Inferior parietal cortex (tissue), 1 donor: Measurements from ENCODE around the gene SEZ6.

Experiments
- DNase-seq: peaks from one replicate; pipeline ENCODE4 v3.0.0-alpha.2; 2016; ENCODE audit errors: extremely low spot score

SEZ6 gene

GRCh38 chr17:28956112-28956511 lies 49.7 kb downstream of the SEZ6 start:
- no peak for DNase-seq

- no peak for DNase-seq
These were observed 50.4 kb downstream of the SEZ6 start for GRCh38 chr17:28955408-28955807.

DNA sequence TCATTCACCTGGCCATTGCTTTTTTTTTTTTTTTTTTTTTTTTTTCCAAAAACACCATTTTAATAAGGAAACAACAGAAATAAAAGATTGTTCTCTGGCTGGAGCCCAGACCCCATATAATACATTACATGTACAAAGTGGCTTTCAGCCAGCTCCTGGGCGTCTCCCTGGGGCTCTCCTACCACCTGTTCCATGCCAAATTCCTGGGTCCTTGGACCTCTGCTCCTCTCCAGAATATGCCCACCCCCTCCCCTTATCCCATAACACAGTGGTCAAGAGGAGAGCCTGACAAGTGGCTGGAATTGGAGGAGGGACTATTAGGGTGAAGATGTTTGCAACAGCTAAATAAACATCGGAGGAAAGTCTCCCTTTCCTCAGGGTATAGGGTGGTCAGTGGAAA lies 50.9 kb downstream of the SEZ6 start:
- DNase-seq = no peak

- no peak for DNase-seq
These were observed 52.3 kb downstream of the SEZ6 start for GRCh38 chr17:28953444-28954118.

GRCh38 chr17:28951991-28952975 lies 53.5 kb downstream of the SEZ6 start:
- peak; percentile 100 for DNase-seq

GRCh38 chr17:28951428-28951990 lies 54.3 kb downstream of the SEZ6 start, which contains the start of gene PHF12:
TSS of gene PHF12 (minus strand) at chr17:28951518. CDS start at chr17:28950960, 558 bp downstream.
- peak; percentile 100 for DNase-seq

DNA sequence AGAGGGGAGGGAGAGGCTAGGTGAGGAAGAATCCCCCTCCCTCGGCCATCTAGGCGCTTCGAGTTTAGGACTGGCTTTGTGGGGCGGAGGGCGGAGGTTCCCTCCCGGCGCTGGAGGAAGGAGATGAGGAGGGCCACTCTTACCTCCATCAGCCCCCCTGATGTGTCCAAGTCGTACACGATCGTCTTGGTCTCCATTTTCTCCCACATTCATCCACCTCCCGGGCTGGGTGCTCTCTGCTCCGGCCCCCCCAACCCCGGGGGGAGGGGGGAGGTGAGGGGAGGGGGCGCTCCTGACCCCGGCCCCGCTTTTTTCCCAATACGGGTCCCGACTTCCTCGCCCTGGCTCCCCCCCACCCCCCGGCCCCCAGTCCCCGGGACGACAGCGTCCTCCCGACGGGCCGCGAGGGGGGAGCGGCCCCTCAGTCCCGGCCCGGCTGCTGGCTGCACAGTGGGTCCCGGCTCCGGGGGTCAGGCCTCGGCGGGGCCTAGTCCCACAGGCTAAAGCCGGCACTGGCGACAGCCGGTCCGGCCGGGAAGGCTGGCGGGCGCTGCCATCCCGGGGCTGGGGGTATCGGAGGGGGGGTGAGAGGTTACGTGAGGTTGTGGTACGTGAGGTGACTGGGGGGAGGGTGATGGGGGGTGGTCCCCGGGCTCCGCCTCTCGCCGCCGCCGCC lies 54.9 kb downstream of the SEZ6 start:
- DNase-seq = no peak

GRCh38 chr17:28950017-28950751 lies 55.6 kb downstream of the SEZ6 start:
- DNase-seq = no peak

- DNase-seq = peak; percentile 69
These were observed 56.4 kb downstream of the SEZ6 start for GRCh38 chr17:28949185-28950016.

DNA sequence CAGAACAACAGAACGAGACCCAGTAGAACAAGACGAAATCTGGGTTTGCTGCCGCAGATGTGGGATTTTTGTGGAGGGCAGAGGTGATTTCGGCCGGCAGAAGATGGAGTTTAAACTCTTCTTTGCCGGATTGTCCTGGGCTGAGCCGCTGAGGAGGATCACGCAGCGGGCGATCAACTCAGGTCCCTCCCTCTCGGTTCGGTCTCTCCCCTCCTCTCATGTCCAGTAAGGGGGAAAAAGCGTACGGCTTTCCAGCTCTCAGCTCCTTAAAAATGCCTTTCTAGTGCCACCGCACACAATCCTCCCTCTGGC lies 57.0 kb downstream of the SEZ6 start:
- no peak for DNase-seq

DNA sequence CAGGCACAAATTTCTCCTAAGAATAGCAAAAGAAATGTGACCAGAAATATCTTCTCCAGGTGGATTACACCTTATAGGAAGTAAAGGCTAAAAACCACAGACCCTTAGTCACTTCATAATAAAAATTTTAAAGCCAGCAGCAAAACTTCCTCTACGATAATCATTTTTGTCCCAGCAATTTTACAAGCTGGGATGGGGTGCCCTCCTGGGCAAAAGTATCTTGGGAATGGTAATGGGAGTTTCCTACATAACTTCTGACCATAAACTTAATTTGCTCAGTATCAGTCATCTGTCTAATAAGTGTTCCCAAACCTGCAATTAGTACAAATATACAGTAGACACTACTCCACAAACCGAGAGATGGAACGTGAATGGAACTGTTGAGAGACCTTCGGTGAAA lies 57.5 kb downstream of the SEZ6 start:
- no peak for DNase-seq

GRCh38 chr17:28947639-28948038 lies 58.2 kb downstream of the SEZ6 start:
- no peak for DNase-seq

DNA sequence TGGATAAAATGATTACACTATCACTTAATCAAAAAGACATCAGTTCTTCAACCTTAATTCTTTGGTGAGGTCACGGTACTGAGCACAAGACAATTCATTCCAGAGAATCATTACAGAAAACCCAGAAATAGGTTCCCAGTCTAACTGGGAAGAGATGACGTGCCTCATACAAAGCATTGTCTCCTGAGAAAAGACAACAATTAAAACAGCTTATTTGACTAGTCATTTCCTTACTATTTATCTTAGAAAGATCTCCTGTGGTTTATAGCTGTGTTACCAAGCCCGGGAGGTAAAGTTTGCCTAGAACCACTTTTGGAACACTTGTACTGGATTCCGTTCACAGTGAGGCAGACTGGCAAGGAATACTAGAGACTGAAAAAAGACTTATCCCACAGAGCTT lies 59.6 kb downstream of the SEZ6 start:
- DNase-seq = no peak

DNA sequence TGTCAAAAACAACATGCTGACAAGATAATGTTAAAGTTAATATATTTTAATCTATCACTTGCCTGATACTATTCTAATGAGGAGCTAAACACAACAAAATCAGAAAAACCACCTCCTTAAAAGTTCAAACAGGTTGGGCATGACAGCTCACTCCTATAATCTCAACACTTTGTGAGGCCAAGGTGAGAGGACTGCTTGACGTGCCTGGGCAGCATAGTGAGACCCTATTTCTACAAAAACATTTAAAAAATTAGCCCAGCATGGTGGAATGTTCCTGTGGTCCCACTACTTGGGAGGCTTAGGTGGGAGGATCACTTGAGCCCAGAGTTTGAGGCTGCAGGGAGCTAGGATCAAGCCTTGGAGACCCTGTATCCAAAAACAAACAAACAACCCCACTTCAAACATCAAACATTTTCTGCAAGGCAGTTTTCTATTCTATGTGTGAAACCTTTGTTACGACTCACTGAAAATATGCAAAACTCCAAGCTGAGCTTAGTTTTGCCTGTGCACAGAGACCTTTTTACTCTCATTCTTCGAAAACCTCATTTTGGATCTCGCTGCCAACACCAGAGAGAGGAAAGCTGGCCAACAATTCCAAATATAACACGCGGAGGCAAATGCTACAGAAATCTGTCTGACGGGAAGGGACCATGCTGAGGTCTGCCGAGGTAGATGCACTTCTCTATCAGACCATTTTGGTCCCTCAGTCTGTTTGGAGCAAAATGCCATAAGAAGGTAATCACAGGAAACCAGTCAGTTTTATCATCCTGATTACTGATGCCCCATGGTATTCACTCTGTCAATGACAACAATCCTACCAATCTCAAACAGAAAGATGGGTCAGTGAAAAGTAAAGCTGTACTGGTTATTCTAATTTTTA lies 60.7 kb downstream of the SEZ6 start:
- peak; percentile 50 for DNase-seq

DNA sequence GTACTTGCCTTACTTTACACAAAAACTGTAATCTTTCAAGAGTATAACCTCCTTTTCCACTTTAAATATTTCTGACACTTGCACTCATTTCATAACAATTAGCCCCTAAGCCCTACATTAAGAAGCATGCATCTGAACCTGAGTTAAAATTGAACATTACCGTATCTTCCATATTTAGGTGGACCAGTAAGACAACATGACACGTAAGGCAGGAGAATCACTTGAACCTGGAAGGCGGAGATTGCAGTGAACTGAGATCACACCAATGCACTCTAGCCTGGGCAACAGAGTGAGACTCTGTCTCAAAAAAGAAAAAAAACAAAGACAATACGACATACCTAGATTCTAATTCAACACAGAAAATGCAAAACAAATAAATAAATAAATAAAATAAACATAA lies 61.5 kb downstream of the SEZ6 start:
- no peak for DNase-seq

- DNase-seq = no peak
These were observed 62.9 kb downstream of the SEZ6 start for GRCh38 chr17:28942925-28943324.

- DNase-seq = no peak
These were observed 64.6 kb downstream of the SEZ6 start for GRCh38 chr17:28941251-28941650.

DNA sequence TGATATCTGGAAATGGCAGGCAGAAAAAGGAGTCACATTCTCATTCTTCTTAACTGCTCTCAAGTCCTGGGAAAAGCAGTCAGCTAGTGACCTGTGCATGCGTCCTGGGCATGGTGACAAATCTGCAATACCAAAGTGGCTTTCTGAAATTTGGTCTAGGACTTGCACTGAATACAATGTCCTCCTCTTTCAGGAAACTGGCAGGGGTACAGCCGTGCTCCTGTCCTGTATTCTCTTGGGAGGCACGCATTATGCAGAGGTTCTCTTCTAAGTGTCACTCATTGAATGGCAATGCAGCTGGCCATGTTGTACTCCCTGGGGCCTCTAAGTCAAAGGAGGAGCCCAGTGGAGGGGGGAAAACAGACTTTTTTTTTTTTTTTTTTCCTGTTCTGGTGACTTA lies 65.2 kb downstream of the SEZ6 start:
- no peak for DNase-seq

DNA sequence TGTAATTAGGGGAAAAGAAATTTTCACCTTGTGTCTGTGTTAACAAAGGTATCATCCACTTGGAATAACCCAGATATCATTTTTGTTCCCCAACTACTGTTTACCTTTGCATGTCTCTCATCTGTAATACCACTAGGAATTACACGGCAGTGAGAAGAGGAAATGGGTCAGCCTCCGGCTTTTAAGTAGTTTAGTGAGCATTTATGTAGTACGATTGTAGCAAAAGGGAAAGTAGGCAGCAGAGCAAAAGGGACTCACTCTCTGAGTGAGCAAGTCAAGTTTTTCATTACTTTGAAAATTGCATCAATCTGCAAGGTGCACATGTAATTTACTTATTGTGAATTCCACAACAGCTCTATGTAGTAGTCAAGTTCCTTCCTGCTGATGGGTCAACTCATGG lies 65.7 kb downstream of the SEZ6 start:
- no peak for DNase-seq

DNA sequence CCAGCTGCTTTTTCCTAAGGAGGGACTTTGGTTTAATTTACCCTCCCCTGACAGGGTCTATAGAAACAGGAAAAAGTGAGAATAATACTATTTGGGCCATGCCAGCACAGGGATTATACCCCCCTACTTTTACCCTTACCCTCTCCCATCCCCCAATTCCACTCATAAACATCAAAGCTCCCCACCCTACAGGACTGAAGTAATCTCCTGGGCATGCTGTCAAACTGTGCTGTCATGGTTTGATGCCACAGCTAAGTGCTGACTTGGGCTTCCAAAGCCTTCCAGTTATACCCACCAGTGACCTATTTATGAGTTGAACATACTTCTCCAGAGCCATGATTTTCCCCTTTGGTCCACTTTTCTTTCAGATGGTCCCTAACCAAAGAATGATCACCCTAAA lies 67.3 kb downstream of the SEZ6 start:
- DNase-seq = no peak
